Smooth muscle cell (in vitro differentiated cells): ENCODE measurements around the gene RAB40C. TPM values are rescaled to one million over a fixed set of nuclear protein-coding genes. Genes with fewer than 3 reads are reported as not detected.

Experiments
- DNase-seq: peaks from one replicate; lab custom pipeline; 2025; ENCODE audit not compliant: unreplicated experiment; lab: John Stamatoyannopoulos, UW
- H2AFZ ChIP-seq: fragments of 200-600 bp; sonication (generic); 2 replicates; pipeline ENCODE4 v1.6.0; 2016; ENCODE audit warnings: antibody characterized with exemption, low read depth, mild to moderate bottlenecking
- H3F3A ChIP-seq: fragments of 200-600 bp; sonication (generic); 2 replicates; pipeline ENCODE4 v1.6.0; 2017; ENCODE audit warnings: antibody characterized with exemption, low read depth
- H3K27ac ChIP-seq: fragments of 200-600 bp; sonication (generic); 2 replicates; pipeline ENCODE4 v1.5.1; 2016; ENCODE audit warnings: low read depth, mild to moderate bottlenecking
- H3K27me3 ChIP-seq: fragments of 200-600 bp; sonication (generic); 2 replicates; pipeline ENCODE4 v1.6.1; 2016; ENCODE audit warnings: low read depth, mild to moderate bottlenecking
- H3K36me3 ChIP-seq: fragments of 200-600 bp; sonication (generic); 2 replicates; pipeline ENCODE4 v1.5.1; 2016; ENCODE audit warnings: low read depth
- H3K4me1 ChIP-seq: fragments of 200-600 bp; sonication (generic); 2 replicates; pipeline ENCODE4 v1.5.1; 2016; ENCODE audit warnings: low read depth
- H3K4me2 ChIP-seq: fragments of 200-600 bp; sonication (generic); 2 replicates; pipeline ENCODE4 v1.6.0; 2016; ENCODE audit warnings: mild to moderate bottlenecking
- H3K4me3 ChIP-seq: fragments of 200-600 bp; sonication (generic); 2 replicates; pipeline ENCODE4 v1.5.1; 2016; ENCODE audit warnings: mild to moderate bottlenecking
- H3K79me2 ChIP-seq: fragments of 200-600 bp; sonication (generic); 2 replicates; pipeline ENCODE4 v1.6.0; 2016; ENCODE audit warnings: low read depth, mild to moderate bottlenecking
- H3K9ac ChIP-seq: fragments of 200-600 bp; sonication (generic); 2 replicates; pipeline ENCODE4 v1.6.0; 2016; ENCODE audit warnings: low read depth
- H3K9me3 ChIP-seq: fragments of 200-600 bp; sonication (generic); replicated peaks from 2 replicates; pipeline ENCODE4 v1.5.1; 2016; ENCODE audit warnings: low read depth
- H4K20me1 ChIP-seq: fragments of 200-600 bp; sonication (generic); 2 replicates; pipeline ENCODE4 v1.6.0; 2016; ENCODE audit warnings: low read depth
- CTCF ChIP-seq: fragments of 200-600 bp; sonication (generic); IDR thresholded peaks from 2 replicates; pipeline ENCODE4 v1.5.1; 2017; ENCODE audit warnings: borderline replicate concordance, mild to moderate bottlenecking, antibody characterized with exemption; ENCODE audit not compliant: insufficient read depth, poor library complexity, severe bottlenecking
- WGBS: methylation state at CpG from one replicate; pipeline ENCODE4 v1.1.7; 2016; ENCODE audit warnings: low lambda C conversion rate; 5-methylcytosine and 5-hydroxymethylcytosine counted together
- polyA plus RNA-seq: library from polyadenylated mRNA; unstranded; fragments of >200 nt; fragmentation: Nextera tagmentation; extraction: Ambion mirVana; gene quantifications from 2 replicates; pipeline ENCODE4 v1.2.1, GENCODE V29; 2016
- total RNA-seq: library from RNA; depleted of rRNA; stranded (reverse); fragments of >200 nt; gene quantifications from 2 replicates; pipeline ENCODE4 v1.2.3, GENCODE V29; 2014

Gene RAB40C
- total and polyA plus RNA-seq, 2 experiments from 2014 or later, result 21.2 to 28.3 TPM

- Histone ChIP-seq H3K79me2 (peaks cover 22% of the 10 kb centered on the region), H3K27me3 (no peaks in the 10 kb centered on the region), H3K9ac (peak within 1 kb of the TSS; percentile 97), H3K36me3 (no peaks in the 10 kb centered on the region), H4K20me1 (peaks cover 27% of the 10 kb centered on the region), H3K27ac (peak within 1 kb of the TSS; percentile 8), H2AFZ (no peak within 1 kb of the TSS), H3K4me2 (peak within 1 kb of the TSS; percentile 99), H3F3A (no peaks in the 10 kb centered on the region), H3K9me3 (no peaks in the 10 kb centered on the region), H3K4me3 (peak within 1 kb of the TSS; percentile 96), H3K4me1 (peaks cover 6% of the 10 kb centered on the region)
- peak; percentile 75 for TF ChIP-seq CTCF
- peak; percentile 64 for DNase-seq
- 3% methylated on average over 33 of the region's 78 CpGs for WGBS
Observed at GRCh38 chr16:667780-668518, 78.1 kb downstream of the RAB40C start, which contains the start of gene RHOT2. RHOT2 (plus strand) TSS chr16:668132; CDS start chr16:668200, 68 bp downstream.

- DNase-seq, result no peak
- Histone ChIP-seq H3K79me2 (peaks cover 22% of the 10 kb centered on the region), H3F3A (no peaks in the 10 kb centered on the region), H2AFZ (no peak overlapping the region), H3K4me2 (peak overlapping the region; percentile 99), H3K9me3 (no peaks in the 10 kb centered on the region), H3K27me3 (no peaks in the 10 kb centered on the region), H3K27ac (peak overlapping the region; percentile 8), H3K36me3 (no peaks in the 10 kb centered on the region), H3K4me3 (peak overlapping the region; percentile 96), H4K20me1 (peaks cover 27% of the 10 kb centered on the region), H3K9ac (peak overlapping the region; percentile 97), H3K4me1 (peaks cover 6% of the 10 kb centered on the region)
- 22% methylated on average over 48 of the region's 50 CpGs for WGBS
- TF ChIP-seq CTCF, result no peak
Observed at GRCh38 chr16:668519-669171, 78.8 kb downstream of the RAB40C start.

DNA sequence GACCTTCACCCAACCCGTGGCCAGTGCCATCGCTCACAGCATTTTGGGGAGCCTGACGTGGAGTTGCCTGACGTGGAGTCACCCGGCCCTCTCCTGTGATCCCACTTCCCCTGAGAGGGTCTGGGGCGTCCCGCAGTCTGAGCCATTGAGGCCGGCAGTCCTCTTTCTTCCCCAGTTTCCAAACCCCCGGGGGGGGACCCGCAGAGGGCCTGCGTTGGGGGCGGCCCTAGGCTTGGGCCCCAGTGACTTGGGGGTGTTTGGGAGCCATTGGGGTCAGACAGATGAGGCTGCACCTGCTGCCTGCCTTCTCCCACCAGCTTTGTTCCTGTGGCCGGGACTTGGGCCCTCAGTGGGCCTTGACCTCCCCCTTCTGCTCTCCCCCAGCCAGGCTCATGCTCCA, 79.8 kb downstream of the RAB40C start:
- TF ChIP-seq CTCF, result no peak
- Histone ChIP-seq H4K20me1 (peaks cover 29% of the 10 kb centered on the region), H3K9ac (no peak overlapping the region), H3F3A (peaks cover 4% of the 10 kb centered on the region), H3K79me2 (peaks cover 22% of the 10 kb centered on the region), H3K27me3 (no peaks in the 10 kb centered on the region), H3K27ac (no peak overlapping the region), H3K4me1 (peaks cover 6% of the 10 kb centered on the region), H3K4me3 (no peak overlapping the region), H3K9me3 (no peaks in the 10 kb centered on the region), H3K36me3 (no peaks in the 10 kb centered on the region), H2AFZ (no peak overlapping the region), H3K4me2 (no peak overlapping the region)
- WGBS, result over 99% methylated on average over 13 of the region's 13 CpGs
- no peak for DNase-seq
